HG03565 (cell line): ENCODE measurements around the gene KRT86.
"Not testable (repeated sequence)": the region's sequence is repeated elsewhere in the genome, so short reads cannot be mapped to it uniquely, and the experiment has no call there.

Experiments
- ATAC-seq: cut with Tn5 transposase; IDR thresholded peaks from one replicate; pipeline ENCODE4 v1.9.1; 2021; ENCODE audit warnings: mild to moderate bottlenecking, moderate library complexity; ENCODE audit not compliant: unreplicated experiment

The KRT86 gene

DNA sequence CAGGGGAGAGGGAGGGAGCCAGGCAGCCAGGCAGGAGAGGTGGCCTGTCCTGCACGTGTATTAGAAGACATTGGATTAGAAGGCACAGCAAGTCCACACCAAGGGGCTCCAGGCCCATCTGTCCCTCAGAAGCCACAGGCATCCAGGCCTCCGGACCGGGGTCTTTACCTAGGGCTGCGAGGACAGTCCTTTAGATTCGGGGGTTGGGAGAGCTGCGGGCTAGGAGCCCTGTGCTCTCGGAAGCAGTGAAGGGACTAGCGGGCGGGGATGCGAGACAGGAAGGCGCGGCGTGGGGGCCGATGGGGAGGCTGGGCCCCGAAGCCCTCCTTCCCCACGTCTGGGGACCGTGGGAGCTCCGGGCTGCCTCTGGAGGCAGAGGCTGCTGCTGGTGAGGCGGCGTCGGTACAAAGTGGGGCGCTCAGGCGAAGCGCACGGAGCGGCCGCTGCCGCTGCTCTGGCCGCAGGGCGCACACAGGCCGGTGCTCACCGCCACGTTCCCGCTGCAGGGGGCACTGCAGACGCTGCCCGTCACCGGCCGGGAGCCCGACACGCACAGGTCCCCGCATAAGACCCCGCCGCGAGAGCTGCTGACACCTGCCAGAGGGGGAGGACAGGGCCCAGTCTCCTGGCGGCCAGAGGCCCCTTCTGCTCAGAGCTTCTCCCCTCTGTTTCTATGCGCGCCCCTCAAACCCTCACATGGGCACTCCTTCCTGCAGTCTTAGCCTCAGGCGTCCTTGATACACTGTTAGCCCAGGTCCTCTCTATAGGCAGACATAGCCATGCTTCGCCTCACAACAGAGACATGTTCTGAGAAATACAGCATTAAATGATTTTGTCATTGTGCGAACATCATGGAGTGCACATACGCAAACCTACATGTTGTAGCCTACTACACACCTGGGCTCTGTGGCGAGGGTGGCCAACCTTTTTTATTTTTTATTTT is 24.1 kb upstream of the KRT86 start:
- ATAC-seq = no peak

DNA sequence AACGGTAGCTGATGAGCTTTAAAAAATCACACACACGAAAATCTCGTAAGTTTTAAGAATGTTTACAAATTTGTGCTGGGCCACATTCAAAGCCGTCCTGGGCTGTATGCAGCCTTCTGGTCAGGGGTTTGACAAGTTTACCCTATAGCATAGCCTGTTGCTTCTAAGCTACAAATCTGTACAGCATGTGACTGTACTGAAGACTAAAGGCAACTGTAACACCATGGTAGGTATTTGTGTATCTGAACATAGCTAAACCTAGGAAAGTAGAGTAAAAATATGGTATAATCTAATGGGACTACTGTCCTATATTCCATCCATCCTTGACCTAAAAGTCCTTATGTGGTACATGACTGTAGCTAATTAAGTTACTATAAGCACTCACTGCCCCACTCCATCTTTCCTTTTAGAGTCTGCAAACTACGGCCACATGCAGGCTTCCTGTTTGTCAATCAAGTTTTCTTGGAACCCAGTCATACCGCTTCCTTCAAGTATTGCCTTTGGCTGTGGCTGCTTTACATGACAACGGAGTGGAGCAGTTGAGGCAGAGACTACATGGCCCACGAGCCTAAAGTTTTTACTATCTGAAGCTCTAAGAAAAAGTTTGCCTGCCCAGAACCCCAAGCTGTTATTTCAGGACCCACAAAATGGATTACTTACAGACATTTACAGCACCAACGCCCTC is 22.9 kb upstream of the KRT86 start:
- no peak for ATAC-seq

DNA sequence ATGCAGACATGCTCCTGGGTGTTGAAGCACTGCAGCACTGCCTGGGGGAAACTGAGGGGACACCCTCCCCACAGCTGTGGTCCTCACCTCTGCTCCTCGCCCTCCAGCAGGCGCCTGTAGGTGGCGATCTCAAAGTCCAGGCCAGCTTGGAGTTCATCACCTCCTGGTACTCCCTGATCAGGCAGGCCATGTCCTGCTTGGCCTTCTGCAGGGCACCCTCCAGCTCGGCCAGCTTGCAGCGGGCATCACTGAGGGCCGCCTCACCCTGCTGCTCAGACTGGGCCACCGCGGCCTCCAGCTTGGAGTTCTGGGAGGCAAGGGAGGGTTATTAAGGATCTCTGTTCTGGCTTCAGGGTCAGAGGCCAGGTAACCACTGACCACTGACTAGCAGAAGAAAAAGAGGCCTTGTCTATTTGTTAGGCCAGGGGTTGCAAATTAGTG is 22.2 kb upstream of the KRT86 start:
- ATAC-seq = not testable (repeated sequence)

DNA sequence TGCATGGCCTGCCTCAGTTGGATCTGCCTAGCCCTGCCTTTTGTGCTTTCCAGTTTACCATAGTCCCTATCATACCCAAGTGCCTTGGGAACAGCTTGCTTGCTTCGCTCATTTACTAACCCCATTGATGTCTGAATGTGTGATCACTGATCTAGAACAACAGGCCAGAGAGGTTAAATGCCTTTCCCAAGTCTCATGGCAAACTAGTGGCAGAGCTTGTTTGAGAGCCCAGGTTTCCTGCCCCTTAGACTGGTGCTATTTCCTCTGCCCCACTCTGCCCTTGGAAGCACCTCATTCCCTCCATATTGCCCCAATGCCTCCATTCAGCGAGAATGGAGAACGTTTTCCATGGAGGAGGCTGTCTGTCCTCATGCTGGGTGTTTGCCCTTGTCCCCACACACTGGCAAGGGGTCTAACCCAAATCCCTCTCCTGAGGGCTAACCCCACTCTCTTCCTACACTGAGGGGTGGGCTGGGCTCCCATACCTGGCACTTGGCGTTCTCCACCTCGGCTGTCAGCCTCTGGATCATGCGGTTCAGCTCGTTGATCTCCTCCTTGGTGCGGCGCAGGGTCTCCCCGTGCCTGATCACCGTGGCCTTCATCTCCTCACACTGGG is 21.6 kb upstream of the KRT86 start:
- no peak for ATAC-seq

DNA sequence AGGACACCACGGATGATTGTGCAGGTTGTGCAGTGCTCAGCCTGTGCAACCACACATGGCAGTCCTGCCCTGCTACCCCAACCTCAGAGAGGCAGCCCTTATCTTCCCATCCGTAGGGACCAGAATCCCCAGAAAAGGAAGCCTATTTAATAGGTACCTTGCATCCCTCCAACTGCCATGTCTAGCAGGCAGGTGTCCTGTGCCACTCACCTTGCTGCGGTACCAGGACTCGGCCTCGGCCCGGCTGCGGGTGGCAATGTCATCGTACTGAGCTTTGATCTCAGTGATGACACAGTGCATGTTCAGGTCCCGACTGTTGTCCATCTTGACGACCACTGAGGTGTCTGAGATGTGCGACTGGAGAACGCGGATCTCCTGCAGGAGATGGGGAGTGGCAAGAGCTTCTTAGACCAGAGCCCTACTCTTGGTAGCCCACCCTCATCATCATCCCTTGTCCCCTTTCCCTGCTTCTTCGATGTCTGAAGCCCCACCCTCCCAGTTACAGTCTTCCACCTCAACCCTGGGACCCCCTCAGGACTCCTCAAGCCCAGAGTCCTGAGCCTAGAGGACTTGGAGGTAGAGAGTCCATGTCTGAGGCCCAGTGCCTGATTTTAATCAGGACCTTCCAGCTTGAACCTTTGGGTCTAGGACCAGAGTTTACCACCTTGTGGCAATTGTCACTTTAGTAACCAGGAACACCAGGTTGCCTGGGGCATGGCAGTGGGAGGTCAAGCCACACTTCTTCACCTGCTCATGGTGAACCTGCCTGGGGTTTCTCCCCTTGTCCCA is 20.9 kb upstream of the KRT86 start:
- no peak for ATAC-seq

DNA sequence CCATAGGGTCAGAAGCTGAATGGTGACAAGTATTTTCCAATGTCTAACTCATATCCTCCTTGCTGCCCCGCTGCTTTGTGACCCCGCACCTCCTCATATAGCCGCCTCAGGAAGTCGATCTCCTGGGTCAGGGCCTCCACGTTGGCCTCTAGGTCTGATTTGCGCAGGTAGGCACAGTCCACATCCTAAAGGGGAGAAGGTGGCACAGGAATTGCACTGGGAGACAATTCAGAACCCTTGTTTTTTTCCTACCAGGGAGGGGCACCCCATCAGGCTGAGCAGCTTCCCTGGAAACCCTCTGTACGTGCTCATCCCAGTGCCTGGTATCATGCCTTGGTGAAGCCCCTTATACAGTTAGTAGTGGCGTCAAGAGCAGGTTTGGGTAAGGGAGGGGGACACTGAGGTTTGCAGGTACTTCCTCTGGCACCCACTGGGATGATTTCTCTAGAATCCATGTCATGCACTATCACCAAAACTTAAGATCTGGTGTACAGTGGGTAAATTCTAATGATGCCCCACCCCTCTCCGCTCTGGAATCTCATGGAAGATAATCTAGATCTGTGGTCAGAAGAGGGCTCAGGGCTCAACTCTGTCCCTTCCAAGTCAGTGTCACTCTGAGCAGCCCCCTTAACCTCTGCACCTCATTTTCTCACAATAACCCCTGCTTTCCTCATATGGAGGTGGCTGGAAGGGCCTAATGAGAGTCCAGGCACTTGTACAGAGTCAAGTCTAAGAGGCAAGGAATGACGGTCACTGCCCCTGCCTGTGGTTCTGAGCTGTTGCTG is 20.1 kb upstream of the KRT86 start:
- ATAC-seq = no peak

DNA sequence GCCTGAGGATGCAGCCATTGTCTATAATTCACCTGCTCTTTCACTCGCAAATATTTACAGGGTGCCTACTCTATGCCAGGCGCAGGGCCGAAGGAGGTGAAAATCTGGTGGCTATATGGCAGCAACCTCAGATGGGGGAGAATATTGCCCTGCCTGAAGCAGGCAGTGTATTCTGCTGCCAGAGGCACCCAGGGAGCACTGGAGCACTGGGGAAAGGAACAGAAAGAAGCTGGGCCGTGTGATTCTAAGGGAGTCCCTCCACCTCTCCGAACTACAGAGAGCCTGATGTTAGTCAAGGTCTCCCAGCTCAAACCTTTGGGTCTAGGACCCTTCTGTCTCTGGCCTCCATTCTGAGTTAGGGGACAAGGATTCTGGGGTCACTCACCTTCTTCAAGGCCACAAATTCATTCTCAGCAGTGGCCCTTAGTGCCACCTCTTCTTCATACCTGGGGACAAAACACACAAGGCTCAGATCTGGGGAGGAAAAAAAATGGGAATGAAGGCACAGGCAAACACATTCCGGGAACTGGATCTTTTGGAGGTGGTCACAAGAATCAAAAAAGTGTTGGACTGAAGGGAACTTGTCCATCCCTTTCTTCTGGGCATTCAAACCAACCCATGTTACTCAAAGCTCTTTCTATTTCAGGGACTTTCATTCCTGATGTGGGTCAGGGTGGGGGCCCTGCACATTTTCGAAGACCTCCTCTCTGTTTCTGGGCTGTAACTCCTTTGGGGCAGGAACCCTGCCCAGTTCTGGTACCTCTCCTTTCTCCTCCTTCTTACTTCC is 19.3 kb upstream of the KRT86 start:
- no peak for ATAC-seq

DNA sequence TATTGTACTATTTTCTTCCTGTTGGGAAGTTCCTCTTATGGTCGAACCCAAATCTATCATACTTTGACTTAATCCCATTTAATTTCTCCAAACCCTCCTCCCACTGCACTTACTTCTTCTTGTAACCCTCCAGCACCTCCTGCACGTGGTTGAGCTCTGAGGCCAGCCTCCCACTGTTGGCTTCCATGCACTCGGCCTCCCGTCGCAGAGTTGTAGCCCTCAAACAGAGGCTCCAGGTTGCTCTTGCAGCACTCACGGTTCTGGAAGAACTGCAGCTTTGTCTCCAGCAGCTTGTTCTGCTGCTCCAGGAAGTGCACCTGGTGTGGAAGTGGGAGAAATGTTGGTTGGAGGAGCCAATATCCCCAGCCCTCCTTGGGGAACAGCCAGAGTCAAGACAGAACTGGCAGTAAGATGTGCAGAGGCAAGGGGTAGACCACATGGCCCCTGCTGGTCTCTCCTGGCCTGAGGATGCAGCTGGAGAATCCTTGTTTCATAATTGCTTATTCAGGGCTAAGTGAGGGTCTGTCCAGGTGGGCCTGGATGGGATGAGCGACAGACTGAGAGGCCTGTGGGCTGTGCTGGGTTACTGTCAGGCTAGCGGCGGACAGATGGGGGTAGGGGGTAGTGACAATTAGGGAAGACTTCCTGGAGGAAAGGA is 18.4 kb upstream of the KRT86 start:
- ATAC-seq = no peak

DNA sequence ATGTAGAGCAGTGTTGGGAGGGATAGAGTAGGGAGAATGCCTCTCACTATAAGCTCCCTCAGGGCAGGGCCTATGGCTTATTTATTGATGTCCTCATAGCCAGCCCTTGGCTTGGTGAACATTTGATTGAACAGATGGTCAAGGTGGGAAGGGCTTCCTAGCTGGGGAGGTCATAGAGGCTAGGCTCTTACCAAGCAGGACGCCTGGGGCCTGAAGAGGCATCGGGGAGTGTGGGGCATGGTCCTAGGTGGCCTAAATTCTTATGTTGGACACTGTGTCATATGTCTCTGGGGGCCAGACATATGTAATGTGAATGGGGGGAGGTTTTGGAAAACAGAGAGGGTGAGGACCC is 17.9 kb upstream of the KRT86 start:
- ATAC-seq = no peak

DNA sequence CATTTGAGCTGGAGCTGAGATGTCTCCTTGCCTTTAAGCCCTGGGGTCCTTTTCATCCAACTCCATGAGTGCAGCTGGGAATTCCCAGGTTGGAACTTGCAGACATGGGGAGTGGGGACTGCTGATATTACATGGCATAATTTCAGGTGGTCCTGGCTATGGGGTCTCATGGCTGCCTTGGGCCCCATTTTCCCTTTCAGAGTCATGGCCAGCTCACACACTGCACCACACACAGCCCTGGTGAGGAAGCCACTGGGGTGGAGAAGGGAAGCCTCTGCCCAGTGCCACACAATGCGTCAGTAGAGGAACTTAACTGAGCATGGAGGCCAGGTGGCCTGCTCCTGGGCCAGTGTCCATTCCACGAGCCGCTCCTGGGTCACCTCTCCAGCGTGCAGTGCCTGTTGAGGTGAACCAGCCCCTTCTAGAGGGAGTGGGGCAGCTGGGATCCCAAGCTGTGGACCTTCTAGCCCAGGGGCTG is 17.3 kb upstream of the KRT86 start:
- ATAC-seq = no peak

DNA sequence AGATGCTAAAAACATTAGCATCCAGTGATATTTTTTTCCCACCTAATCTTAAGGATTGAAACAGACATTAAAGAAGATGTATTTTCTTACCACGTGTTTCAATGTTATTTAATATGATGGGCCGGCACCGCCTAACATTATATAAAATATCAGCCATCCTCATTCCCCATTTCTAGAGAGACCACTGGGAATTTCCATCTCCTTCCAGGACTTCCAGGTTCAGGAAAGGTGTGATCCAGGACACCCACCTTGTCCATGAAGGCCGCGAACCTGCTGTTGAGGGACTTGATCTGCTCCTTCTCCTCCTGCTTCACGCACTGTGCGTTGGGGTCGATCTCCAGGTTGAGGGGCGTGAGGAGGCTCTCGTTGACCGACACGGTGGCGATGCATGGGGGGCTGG is 16.5 kb upstream of the KRT86 start:
- ATAC-seq = not testable (repeated sequence)

DNA sequence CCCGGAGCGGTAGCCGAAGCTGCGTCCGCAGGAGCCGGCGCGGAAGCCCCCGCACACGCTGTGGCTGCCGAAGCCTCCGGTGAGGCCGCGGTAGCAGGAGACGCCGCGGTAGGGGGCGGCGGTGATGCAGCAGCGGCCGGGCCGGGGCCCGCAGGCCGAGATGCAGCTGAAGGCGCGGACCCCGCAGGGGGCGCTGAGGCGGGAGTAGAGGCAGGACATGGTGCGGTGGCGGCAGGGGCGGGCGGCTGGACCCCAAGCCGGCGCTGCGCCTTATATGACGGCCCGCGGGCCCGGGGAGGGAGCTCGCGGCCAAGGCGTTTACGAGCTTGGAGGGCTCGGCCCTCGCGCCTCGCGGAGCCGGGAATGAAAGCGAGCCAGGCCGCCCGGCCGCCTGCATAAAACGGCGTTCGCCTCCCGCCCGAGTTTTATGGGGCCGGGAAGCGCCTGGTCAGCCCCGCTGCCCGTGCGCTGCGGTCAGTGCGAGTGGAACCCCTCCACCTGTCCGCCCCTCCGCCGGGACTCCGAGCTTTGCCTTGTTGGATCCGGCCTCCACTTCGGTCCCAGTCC is 16.0 kb upstream of the KRT86 start:
- no peak for ATAC-seq

DNA sequence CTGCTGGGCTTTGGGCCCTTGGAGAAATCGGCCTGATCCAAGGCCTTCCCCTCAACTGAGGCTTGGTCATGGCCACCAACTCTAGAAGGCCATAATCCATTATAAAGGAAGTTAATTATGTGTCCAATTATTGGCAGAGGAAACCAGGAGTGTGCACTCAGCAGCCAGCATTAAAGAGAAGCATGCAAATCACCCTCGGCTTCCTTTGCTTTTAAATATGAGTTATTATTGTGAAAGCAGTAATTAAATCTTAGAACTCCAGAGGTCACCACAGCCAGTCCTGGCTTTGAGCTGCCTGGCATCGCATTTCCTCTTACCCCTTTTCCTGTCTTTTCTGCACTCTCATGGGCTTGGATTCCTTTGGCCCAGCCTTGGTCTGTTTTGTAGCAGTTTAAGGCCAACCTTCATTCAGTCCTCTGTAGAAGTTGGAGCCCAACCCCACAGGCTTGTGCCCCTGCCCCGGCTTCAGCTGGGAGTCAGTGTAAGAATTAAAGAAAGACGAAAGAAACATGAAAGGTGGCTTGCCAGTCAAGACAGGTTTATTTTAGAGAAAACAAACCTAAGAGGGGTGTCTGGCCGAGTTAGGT is 14.7 kb upstream of the KRT86 start:
- no peak for ATAC-seq

DNA sequence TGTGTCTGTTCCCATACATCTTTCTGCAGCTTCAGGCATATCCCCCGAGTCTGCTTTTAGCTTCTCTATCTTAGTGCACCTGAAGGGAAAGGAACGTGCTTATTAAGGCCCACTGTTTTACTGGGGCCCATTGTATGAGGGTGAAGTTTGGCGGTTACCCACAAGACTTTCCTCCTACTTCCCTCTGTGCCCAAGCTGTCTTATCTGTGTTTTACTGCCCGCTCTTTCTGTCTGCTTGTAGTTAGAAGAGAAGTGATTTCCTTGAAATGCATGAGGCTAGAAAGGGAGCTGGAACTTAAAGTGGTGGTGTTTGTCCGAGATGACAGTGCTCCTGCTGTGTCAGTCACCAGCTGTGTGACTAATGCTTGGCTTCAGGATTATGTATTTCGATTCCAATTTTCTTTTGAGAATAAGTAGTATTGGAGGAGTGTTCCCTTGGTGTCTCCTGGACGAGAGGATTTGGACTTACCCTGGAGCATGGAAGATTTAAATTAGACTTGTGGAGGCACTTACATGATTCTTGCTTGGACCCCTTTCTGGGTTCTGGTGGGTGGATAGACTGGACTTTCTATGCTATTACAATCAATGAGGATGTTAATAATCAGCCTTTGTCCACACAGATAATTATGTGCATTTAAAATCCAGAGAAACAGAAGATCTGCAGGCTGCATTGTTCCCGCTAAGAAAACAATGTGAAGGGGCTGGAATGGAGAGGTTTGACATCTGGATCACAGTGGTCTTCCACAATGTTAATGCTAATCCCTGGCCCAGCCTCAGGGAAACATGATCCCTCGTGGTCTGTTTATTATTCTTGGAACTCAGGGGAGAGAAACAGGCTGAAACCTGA is 13.9 kb upstream of the KRT86 start:
- no peak for ATAC-seq

DNA sequence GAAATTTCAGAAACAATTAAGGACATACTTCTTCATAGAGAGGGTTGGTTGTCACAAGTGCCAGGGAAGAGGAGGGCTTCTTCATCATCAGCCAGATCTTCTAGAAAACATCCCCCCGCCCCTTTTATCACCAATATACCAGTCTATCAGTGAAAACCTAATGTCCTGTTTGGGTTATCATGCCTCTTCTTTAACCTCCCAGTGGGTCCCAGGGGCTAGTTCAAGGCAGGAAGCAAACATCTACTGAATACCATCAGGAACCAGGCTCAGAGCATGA is 13.3 kb upstream of the KRT86 start:
- ATAC-seq = no peak

DNA sequence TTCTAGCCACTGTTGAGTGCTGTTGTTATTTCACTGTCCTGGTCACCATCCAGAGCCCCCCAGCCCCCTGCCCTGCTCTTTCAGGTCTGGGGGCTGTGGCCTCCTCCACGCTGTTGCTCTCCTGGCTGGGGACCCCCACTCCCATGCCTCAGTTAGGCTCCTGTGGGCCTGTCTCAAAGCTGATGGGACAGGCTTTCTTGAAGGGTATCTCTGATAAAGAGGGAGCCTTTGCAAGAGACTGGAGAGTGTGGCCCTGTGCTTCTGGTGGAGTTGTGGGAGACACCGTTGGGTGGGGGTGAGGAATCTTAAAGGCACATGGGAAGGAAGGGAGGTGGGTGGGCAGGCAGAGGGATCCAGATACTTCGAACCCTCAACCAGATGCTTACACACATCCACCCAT is 12.2 kb upstream of the KRT86 start:
- ATAC-seq = no peak

DNA sequence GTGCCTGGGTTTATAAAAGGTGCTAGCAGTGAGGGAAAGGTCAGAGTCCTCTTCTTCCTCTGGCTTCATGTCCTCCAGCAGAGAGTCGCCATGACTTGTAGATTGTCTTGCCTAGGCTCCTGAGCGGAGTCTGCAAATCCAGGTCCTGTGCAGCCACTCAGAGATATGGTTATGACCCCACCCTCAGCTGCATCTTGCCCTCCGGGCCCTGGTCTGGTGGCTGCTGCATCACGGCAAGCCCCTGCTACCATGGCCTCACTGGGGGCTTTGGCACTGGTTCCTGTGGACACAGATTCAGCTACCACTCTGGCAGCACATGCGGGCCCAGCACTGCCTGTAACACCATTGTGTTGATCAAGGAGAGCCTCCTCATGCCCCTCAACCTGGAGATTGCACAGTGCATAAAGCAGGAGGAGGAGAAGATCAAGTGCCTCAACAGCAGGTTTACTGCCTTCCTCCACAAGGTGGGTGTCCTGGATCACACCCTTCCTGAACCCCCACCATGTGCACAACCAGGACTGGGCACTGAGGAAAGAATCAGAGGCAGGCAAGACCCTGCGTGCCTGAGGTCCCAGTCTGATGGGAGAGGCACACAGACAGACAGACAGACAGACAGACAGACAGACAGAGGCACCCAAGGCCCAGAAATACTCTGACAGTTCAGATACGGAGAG is 10.5 kb upstream of the KRT86 start:
- no peak for ATAC-seq
